GM19023 (cell line): Measurements from ENCODE around the gene CCR4.
A peak's percentile ranks its signal among the peaks of the same experiment; 100 is the strongest.
"Not testable (repeated sequence)": the region's sequence is repeated elsewhere in the genome, so short reads cannot be mapped to it uniquely, and the experiment has no call there.

Experiments used
- ATAC-seq: cut with Tn5 transposase; IDR thresholded peaks from one replicate; pipeline ENCODE4 v1.9.1; 2021; ENCODE audit warnings: mild to moderate bottlenecking, moderate library complexity; ENCODE audit not compliant: unreplicated experiment

Gene CCR4

GRCh38 chr3:32977861-32978260 lies 26.4 kb downstream of the CCR4 start:
- ATAC-seq: no peak

GRCh38 chr3:32978331-32978730 lies 26.9 kb downstream of the CCR4 start:
- no peak for ATAC-seq

GRCh38 chr3:32983124-32983523 lies 31.7 kb downstream of the CCR4 start:
- ATAC-seq: no peak

- not testable (repeated sequence) for ATAC-seq
Observed at GRCh38 chr3:32984918-32985317, 33.5 kb downstream of the CCR4 start.

GRCh38 chr3:32989171-32989570 lies 37.7 kb downstream of the CCR4 start:
- ATAC-seq: no peak

GRCh38 chr3:32990116-32990515 lies 38.7 kb downstream of the CCR4 start:
- ATAC-seq: no peak

- ATAC-seq: no peak
Observed at GRCh38 chr3:32991781-32992180, 40.3 kb downstream of the CCR4 start.

- peak; percentile 11 for ATAC-seq
Observed at GRCh38 chr3:32992310-32992686, 40.9 kb downstream of the CCR4 start.

GRCh38 chr3:32994045-32994444 lies 42.6 kb downstream of the CCR4 start:
- ATAC-seq: no peak

- no peak for ATAC-seq
Observed at GRCh38 chr3:32995098-32995497, 43.7 kb downstream of the CCR4 start.

- ATAC-seq: no peak
Observed at GRCh38 chr3:32996048-32996754, 44.8 kb downstream of the CCR4 start.

- ATAC-seq: no peak
Observed at GRCh38 chr3:32996755-32997091, 45.3 kb downstream of the CCR4 start.

GRCh38 chr3:32998631-32999451 lies 47.4 kb downstream of the CCR4 start:
- no peak for ATAC-seq

- no peak for ATAC-seq
Observed at GRCh38 chr3:33000691-33001385, 49.4 kb downstream of the CCR4 start.

- no peak for ATAC-seq
Observed at GRCh38 chr3:33001889-33002288, 50.4 kb downstream of the CCR4 start.

- ATAC-seq: no peak
Observed at GRCh38 chr3:33003308-33003707, 51.9 kb downstream of the CCR4 start.

- no peak for ATAC-seq
Observed at GRCh38 chr3:33004205-33004604, 52.8 kb downstream of the CCR4 start.

GRCh38 chr3:33004961-33005360 lies 53.5 kb downstream of the CCR4 start:
- no peak for ATAC-seq
